Choroid plexus epithelial cell (primary cell): ENCODE measurements around the gene ADPRS.

Experiments used
- DNase-seq: peaks from one replicate; pipeline ENCODE4 v3.0.0-alpha.2; 2010; ENCODE audit warnings: low read depth
- H3K4me3 ChIP-seq: 2 replicates; pipeline ENCODE4 v1.5.1; 2011; ENCODE audit warnings: low read depth, mild to moderate bottlenecking, control low read depth, low read length, moderate library complexity
- CTCF ChIP-seq: conservative IDR thresholded peaks from 2 replicates; pipeline ENCODE4 v1.5.1; 2011; ENCODE audit warnings: low read depth, mild to moderate bottlenecking, control low read depth, inconsistent platforms, low read length, moderate library complexity

Gene ADPRS, protein sequence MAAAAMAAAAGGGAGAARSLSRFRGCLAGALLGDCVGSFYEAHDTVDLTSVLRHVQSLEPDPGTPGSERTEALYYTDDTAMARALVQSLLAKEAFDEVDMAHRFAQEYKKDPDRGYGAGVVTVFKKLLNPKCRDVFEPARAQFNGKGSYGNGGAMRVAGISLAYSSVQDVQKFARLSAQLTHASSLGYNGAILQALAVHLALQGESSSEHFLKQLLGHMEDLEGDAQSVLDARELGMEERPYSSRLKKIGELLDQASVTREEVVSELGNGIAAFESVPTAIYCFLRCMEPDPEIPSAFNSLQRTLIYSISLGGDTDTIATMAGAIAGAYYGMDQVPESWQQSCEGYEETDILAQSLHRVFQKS

DNA sequence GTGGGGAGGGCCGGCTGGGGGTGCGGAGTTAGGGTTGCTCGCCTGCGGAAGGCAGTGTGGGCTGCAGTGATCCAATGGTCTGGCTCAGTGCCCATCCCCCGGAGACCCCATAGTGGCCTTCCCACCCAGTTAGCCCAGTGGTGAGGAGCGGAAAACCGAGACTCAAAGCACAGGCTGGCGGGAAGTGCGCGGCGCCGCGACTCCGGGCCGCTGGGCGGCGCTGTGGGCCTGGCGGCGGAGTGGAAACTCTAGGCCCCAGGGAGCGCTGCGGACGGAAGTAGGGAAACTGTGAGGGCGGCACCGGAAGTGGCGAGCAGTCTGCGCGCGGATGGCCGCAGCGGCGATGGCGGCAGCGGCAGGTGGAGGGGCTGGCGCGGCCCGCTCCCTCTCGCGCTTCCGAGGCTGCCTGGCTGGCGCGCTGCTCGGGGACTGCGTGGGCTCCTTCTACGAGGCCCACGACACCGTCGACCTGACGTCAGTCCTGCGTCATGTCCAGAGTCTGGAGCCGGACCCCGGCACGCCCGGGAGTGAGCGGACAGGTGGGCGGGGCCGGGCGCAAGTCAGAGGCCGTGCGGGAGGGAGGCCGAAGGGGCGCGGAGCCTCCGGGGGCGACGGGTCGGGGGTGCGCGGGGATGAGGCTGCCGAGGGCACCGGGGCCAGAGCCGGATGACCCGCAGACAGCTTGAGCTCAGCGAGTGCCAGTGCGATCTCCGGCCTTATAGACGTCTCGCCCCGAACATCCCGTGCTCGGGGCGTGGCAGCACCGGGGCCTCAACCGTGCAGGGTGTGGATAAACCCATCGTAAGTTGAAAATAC, at the start of gene ADPRS:
Gene ADPRS (plus strand): TSS at position 316 of the 816 bp plus-strand sequence. CDS start 13 bp downstream, at position 329.
- peak within 1 kb of the TSS; percentile 95 for H3K4me3 ChIP-seq
- peak; percentile 94 for DNase-seq
- peak; percentile 69 for TF ChIP-seq CTCF

GRCh38 chr1:36040238-36040637, 48.5 kb upstream of the ADPRS start:
- DNase-seq: no peak
- TF ChIP-seq CTCF: no peak
- H3K4me3 ChIP-seq: no peak overlapping the region

DNA sequence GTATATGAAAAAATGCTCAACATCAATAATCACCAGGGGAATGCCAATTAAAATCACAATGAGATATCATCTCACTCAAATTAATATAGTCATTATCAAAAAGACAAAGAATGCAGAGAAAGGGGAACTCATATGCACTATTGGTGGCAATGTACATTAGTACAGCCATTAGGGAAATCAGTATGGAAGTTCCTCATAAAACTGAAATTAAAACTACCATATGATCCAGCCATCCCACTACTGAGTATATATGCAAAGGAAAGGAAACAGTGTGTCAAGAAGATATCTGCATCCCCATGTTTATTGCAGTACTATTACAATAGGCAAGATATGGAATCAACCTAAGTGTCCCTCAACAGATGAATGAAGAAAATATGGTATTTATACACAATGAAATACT, 36.9 kb upstream of the ADPRS start:
- no peak for TF ChIP-seq CTCF
- DNase-seq: no peak
- H3K4me3 ChIP-seq: no peak overlapping the region

DNA sequence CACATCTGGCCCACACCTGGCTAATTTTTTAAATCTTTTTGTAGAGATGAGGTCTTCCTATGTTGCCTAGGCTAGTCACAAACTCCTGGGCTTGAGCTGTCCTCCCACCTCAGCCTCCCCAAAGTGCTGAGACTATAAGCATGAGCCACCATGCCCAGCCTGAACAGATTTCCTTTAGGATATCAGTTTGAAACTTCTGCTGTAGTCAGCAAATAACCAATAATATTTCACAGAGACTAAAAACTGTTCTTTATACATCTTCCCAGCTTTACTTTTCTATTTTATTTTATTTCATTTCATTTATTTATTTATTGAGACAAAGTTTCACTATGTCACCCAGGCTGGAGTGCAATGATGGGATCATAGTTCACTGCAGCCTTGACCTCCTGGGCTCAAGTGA, 34.7 kb upstream of the ADPRS start:
- DNase-seq: no peak
- TF ChIP-seq CTCF: no peak
- H3K4me3 ChIP-seq: no peak overlapping the region

- TF ChIP-seq CTCF: no peak
- DNase-seq: no peak
- no peak overlapping the region for H3K4me3 ChIP-seq
Observed at GRCh38 chr1:36055706-36056105, 33.0 kb upstream of the ADPRS start.

DNA sequence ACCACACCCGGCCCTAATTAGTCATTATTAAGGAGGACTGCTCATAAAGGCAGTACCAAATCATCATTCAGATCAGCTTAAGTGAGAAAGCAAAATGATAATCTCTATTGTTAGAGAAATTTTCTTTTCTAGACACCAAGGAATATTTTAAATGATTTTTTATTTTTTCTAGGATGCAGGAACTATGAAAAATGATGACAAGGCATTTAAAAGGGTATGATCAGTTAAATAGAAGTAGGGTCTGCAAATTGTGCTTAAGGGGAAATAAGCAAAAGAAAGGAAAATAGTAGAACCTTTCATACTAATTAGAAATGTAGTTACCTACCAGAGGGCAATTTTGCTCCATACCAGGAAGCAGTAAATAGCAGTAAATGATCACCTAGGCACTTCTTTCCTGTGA, 26.4 kb upstream of the ADPRS start:
- H3K4me3 ChIP-seq: no peak overlapping the region
- no peak for DNase-seq
- TF ChIP-seq CTCF: no peak
